ENCODE measurements around the gene LANCL2. TPM values are rescaled to one million over a fixed set of nuclear protein-coding genes. Genes with fewer than 3 reads are reported as not detected.

LANCL2 gene
- total and polyA plus RNA-seq, 2 of the 4 experiments (the other 2 are of a cell fraction) = 11.7 to 17.9 TPM

DNA sequence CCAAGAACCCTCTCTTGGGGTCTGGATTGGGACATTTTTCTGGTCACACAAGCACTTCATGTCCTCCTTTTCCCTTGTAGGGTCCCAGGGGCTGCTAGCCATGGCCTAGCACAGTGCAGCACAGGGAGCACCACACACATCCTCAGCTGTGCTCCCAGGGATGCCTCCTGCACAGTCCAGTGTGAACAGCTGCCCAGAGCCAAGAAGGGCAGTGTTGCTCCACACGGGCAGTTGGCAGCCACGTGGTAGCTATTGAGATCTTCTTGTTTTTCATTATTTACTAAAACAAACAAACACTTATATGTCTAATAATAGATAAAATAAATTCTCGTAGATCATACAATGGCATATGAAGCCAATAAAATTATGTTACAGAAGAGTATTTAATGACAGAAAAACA lies 13.9 kb upstream of the LANCL2 start:
- H3K18ac ChIP-seq (ENCODE audit: low read depth, low read length) = no peak overlapping the region
- POLR2A ChIA-PET (ENCODE audit: unreplicated experiment) = no interaction called here
- H2BK20ac ChIP-seq (ENCODE audit: low read depth, low read length) = no peak overlapping the region
- no peaks in the 10 kb centered on the region for H4K20me1 ChIP-seq (ENCODE audit: insufficient read depth, low read length)
- CTCF ChIA-PET = interaction anchor here (0.6 kb wide), 1 partner anchor 17 kb away, joined by 3 read pairs; no protein-coding TSS in a partner anchor
- no peaks in the 10 kb centered on the region for H3K79me1 ChIP-seq (ENCODE audit: low read depth in 1 of 2, low read length in 2 of 2)
- H3K4me1 ChIP-seq (ENCODE audit: control insufficient read depth, insufficient read depth, low read length) = no peaks in the 10 kb centered on the region
- no TSS peak for BruUV-seq (replicated peaks)
- no peak overlapping the region for H3K23ac ChIP-seq (ENCODE audit: low read depth, low read length)
- H2AK9ac ChIP-seq (replicated peaks; ENCODE audit: low read depth, low read length, poor library complexity) = no peak overlapping the region
- H2BK120ac ChIP-seq (ENCODE audit: low read depth, low read length) = no peak overlapping the region
- in situ Hi-C loops (cut with MboI; ENCODE audit: low sequenced_read_pairs) = no loop called here
- no peak overlapping the region for H3K4ac ChIP-seq (ENCODE audit: low read depth, low read length)
- no peak overlapping the region for H4K8ac ChIP-seq (ENCODE audit: low read depth in 2 of 2, low read length in 2 of 2)
- H3K14ac ChIP-seq (replicated peaks; ENCODE audit: low read depth, low read length) = no peak overlapping the region
- no peak overlapping the region for H3K4me2 ChIP-seq (ENCODE audit: low read depth, low read length)
- ATAC-seq (ENCODE audit: low read depth) = no peak
- H3K9me1 ChIP-seq (ENCODE audit: insufficient read depth, low read length) = no peaks in the 10 kb centered on the region
- no peak overlapping the region for H2BK5ac ChIP-seq (ENCODE audit: low read depth, low read length, poor library complexity, severe bottlenecking)
- no peaks in the 10 kb centered on the region for H3K36me3 ChIP-seq (ENCODE audit: control insufficient read depth, insufficient read depth, low read length)
- H2AFZ ChIP-seq (replicated peaks; ENCODE audit: low read length, poor library complexity) = no peak overlapping the region
- no peak overlapping the region for H3K56ac ChIP-seq (ENCODE audit: extremely low read depth, insufficient read depth, low read length)
- H3K9me3 ChIP-seq (ENCODE audit: control insufficient read depth, insufficient read depth, low read length) = no peaks in the 10 kb centered on the region
- H3K27ac ChIP-seq (ENCODE audit: insufficient read depth, low read length) = no peak overlapping the region
- DNase-seq = no peak
- dilution Hi-C loops (cut with HindIII; ENCODE audit: low sequenced_read_pairs, unreplicated experiment) = no loop called here
- no CpG with 5 or more reads among the region's 3 CpGs for WGBS, 2 experiments (ENCODE audit: extremely low coverage in 2 of 2, insufficient read length in 1 of 2)
- peaks cover 17% of the 10 kb centered on the region for H3K27me3 ChIP-seq (ENCODE audit: control insufficient read depth, insufficient read depth, low read length)
- H3K9ac ChIP-seq (ENCODE audit: low read depth, low read length) = no peak overlapping the region
- intact Hi-C loops (cut with micrococcal nuclease) = no loop called here
- no peak overlapping the region for H2AK5ac ChIP-seq (ENCODE audit: low read depth, low read length)
- no peak overlapping the region for H4K5ac ChIP-seq (ENCODE audit: low read depth, low read length)
- no peak overlapping the region for H2BK15ac ChIP-seq (ENCODE audit: low read depth, low read length)
- H3K4me3 ChIP-seq (ENCODE audit: insufficient read depth, low read depth, low read length) = no peak overlapping the region
- H4K91ac ChIP-seq (ENCODE audit: insufficient read depth, low read depth, low read length) = no peak overlapping the region
- TF ChIP-seq FOS (IDR thresholded peaks at IDR 0.05; ENCODE audit: low read depth, low read length) = no peak
- no peak for TF ChIP-seq MAZ (IDR thresholded peaks at IDR 0.05; ENCODE audit: borderline replicate concordance, low read depth, low read length)
- TF ChIP-seq POLR2A (IDR thresholded peaks at IDR 0.05; ENCODE audit: low read depth, low read length) = no peak
- TF ChIP-seq, protein P1, sequence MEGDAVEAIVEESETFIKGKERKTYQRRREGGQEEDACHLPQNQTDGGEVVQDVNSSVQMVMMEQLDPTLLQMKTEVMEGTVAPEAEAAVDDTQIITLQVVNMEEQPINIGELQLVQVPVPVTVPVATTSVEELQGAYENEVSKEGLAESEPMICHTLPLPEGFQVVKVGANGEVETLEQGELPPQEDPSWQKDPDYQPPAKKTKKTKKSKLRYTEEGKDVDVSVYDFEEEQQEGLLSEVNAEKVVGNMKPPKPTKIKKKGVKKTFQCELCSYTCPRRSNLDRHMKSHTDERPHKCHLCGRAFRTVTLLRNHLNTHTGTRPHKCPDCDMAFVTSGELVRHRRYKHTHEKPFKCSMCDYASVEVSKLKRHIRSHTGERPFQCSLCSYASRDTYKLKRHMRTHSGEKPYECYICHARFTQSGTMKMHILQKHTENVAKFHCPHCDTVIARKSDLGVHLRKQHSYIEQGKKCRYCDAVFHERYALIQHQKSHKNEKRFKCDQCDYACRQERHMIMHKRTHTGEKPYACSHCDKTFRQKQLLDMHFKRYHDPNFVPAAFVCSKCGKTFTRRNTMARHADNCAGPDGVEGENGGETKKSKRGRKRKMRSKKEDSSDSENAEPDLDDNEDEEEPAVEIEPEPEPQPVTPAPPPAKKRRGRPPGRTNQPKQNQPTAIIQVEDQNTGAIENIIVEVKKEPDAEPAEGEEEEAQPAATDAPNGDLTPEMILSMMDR (conservative IDR thresholded peaks at IDR 0.05; ENCODE audit: low read depth, low read length) = no peak
- TF ChIP-seq, protein P2, sequence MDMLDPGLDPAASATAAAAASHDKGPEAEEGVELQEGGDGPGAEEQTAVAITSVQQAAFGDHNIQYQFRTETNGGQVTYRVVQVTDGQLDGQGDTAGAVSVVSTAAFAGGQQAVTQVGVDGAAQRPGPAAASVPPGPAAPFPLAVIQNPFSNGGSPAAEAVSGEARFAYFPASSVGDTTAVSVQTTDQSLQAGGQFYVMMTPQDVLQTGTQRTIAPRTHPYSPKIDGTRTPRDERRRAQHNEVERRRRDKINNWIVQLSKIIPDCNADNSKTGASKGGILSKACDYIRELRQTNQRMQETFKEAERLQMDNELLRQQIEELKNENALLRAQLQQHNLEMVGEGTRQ (IDR thresholded peaks at IDR 0.05; ENCODE audit: low read depth, low read length) = no peak
- TF ChIP-seq SMC3 (IDR thresholded peaks at IDR 0.05; ENCODE audit: low read depth, low read length) = no peak
- no peak for TF ChIP-seq RFX5 (IDR thresholded peaks at IDR 0.05; ENCODE audit: low read depth, low read length)
- TF ChIP-seq CHD1 (IDR thresholded peaks at IDR 0.05; ENCODE audit: low read depth, low read length) = no peak
- TF ChIP-seq MAFK (IDR thresholded peaks at IDR 0.05; ENCODE audit: low read depth, low read length) = no peak
- TF ChIP-seq, protein P3, sequence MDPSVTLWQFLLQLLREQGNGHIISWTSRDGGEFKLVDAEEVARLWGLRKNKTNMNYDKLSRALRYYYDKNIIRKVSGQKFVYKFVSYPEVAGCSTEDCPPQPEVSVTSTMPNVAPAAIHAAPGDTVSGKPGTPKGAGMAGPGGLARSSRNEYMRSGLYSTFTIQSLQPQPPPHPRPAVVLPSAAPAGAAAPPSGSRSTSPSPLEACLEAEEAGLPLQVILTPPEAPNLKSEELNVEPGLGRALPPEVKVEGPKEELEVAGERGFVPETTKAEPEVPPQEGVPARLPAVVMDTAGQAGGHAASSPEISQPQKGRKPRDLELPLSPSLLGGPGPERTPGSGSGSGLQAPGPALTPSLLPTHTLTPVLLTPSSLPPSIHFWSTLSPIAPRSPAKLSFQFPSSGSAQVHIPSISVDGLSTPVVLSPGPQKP (IDR thresholded peaks at IDR 0.05; ENCODE audit: borderline replicate concordance, low read depth, low read length) = no peak

All from IMR-90 (cell line).